ENCODE data around the gene WLS.

Gene WLS

DNA sequence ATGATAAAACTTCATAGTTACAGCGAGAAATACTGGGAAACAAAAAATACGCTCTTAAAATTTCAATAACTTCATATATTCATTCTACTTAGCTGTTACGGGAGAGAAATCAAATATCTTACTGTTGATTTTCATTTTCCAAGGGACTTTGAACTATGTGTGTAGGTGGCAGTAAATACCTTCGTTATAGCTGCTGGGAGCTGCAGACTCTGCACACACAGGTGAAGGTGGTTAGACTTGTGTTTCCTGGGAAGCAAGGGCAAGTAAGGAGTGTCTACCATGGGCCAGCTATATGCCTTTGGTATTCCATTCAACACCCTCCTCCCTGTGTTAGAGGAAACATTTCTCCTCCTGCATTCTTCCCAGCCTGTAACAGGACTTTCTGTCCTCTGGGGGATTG, 130.5 kb downstream of the WLS start:
- Histone ChIP-seq H3K4me3 (ENCODE audit: low read length) (no peak overlapping the region), H3K27ac (ENCODE audit: low read length) (no peak overlapping the region), H3K4me1 (ENCODE audit: control insufficient read depth, low read depth, low read length) (no peaks in the 10 kb centered on the region), H3K9ac (ENCODE audit: low read length) (no peak overlapping the region), H3K36me3 (ENCODE audit: control insufficient read depth, low read depth, low read length) (no peaks in the 10 kb centered on the region), H3K27me3 (ENCODE audit: control insufficient read depth, insufficient read depth, low read length) (no peaks in the 10 kb centered on the region), H3K9me3 (ENCODE audit: control insufficient read depth, low read depth, low read length) (no peaks in the 10 kb centered on the region)

DNA sequence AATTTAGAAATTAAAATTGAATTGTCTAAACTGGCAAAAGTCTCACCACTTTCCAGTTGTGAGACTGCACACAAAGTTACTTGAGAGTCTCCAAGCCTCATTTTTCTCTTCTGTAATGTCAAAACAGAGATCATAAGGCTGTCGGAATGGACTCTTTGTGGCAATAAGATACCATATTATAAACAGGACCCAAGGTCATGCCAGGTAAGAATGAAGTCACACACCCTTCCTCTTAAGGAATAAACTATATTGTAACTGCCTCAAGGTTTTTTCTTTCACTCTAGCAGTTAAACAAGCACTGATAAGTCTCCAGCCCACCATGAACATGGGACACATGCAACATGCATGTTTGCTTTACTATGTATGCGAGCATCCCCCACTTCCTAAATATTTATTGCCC, 131.8 kb downstream of the WLS start:
- Histone ChIP-seq H3K9ac (ENCODE audit: low read length) (no peak overlapping the region), H3K27me3 (ENCODE audit: control insufficient read depth, insufficient read depth, low read length) (no peaks in the 10 kb centered on the region), H3K4me1 (ENCODE audit: control insufficient read depth, low read depth, low read length) (no peaks in the 10 kb centered on the region), H3K36me3 (ENCODE audit: control insufficient read depth, low read depth, low read length) (no peaks in the 10 kb centered on the region), H3K4me3 (ENCODE audit: low read length) (no peak overlapping the region), H3K27ac (ENCODE audit: low read length) (no peak overlapping the region), H3K9me3 (ENCODE audit: control insufficient read depth, low read depth, low read length) (no peaks in the 10 kb centered on the region)

DNA sequence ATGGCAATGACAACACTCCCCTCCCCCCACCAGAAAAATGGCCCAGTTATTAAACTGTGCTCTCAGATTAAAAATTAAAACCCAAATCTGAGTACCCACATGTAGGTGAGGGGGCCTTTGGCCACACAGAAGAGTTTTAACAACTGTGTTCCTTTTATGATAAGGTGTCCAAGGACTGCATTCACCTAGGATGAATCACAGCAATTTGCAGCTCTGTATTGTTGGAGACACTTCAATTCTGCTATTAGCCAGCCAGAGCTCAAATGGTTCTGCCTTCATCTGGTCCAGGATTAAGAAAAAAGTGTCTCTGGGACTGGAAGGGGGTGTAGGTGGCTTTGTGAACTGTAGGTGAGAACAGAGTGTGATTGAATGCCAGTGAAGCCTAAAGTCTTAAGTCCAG, 138.6 kb downstream of the WLS start:
- H3K27ac ChIP-seq (ENCODE audit: low read length) = no peak overlapping the region
- no peak overlapping the region for H3K9ac ChIP-seq (ENCODE audit: low read length)
- H3K36me3 ChIP-seq (ENCODE audit: control insufficient read depth, low read depth, low read length) = no peaks in the 10 kb centered on the region
- no peaks in the 10 kb centered on the region for H3K27me3 ChIP-seq (ENCODE audit: control insufficient read depth, insufficient read depth, low read length)
- no peaks in the 10 kb centered on the region for H3K4me1 ChIP-seq (ENCODE audit: control insufficient read depth, low read depth, low read length)
- no peak overlapping the region for H3K4me3 ChIP-seq (ENCODE audit: low read length)
- no peaks in the 10 kb centered on the region for H3K9me3 ChIP-seq (ENCODE audit: control insufficient read depth, low read depth, low read length)

DNA sequence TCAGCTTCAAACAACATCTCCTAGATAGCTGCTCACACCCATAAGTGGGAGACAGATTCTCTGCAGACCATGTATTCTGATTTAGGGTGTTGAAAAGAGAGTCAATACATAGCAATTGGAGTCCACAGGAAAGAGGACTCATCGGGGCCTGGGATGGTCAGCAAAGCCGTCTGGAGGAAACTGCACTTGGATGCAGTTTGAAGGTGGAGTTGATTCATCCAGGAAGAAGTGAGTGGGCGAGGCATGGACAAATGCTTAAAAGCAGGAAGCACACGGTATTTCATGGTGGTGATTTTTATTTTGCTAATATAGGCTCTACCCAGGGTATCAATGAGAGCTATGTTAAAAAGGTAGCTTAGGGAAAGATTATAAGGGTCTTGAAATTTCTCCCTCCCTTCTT, 145.1 kb downstream of the WLS start:
- Histone ChIP-seq H3K27ac (ENCODE audit: low read length) (no peak overlapping the region), H3K9ac (ENCODE audit: low read length) (no peak overlapping the region), H3K4me3 (ENCODE audit: low read length) (no peak overlapping the region), H3K27me3 (ENCODE audit: control insufficient read depth, insufficient read depth, low read length) (no peaks in the 10 kb centered on the region), H3K9me3 (ENCODE audit: control insufficient read depth, low read depth, low read length) (no peaks in the 10 kb centered on the region), H3K4me1 (ENCODE audit: control insufficient read depth, low read depth, low read length) (no peaks in the 10 kb centered on the region), H3K36me3 (ENCODE audit: control insufficient read depth, low read depth, low read length) (no peaks in the 10 kb centered on the region)

DNA sequence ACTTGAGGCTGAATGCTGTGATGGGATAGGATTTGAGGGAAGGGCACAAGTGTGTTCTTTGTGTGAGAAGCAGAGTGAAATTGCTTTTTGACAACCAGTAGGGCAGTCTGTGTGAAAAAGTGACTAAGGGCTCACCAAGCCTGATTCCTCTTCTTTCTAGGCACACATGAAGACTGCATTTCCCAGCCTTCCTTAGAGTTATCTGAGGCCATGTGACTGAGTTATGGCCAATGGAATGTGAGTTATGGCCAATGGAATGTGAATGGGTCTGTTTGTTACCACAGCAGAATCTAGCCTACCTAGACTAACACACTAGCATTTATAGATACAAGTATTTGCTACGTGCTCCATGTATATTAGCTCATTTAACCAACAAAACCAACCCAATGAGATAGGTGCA, 146.6 kb downstream of the WLS start:
- Histone ChIP-seq H3K9me3 (ENCODE audit: control insufficient read depth, low read depth, low read length) (no peaks in the 10 kb centered on the region), H3K27me3 (ENCODE audit: control insufficient read depth, insufficient read depth, low read length) (no peaks in the 10 kb centered on the region)

DNA sequence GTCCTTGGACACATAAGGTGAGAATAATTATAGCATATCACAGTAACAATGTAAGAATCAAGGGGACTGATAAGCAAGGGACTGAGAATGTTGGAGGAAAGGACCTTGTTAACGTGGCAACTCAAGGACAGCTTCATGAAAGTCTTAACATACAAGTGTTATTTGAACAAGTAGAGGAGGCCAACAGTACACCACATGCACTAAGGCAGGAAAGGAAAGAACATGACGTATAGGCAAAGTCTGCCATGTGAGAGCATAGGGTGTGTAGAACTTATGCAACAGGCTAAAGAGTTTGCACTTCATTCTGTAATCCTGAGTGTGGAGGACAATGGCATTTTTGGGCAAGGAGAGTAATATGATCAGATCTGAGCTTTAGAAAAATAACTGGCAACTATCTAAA, 148.6 kb downstream of the WLS start:
- H3K36me3 ChIP-seq (ENCODE audit: control insufficient read depth, low read depth, low read length) = no peaks in the 10 kb centered on the region
- H3K9me3 ChIP-seq (ENCODE audit: control insufficient read depth, low read depth, low read length) = no peaks in the 10 kb centered on the region

More for the DNA sequence above, 146.6 kb downstream of the WLS start:
- H3K9ac ChIP-seq (ENCODE audit: low read length) = no peak overlapping the region
- no peaks in the 10 kb centered on the region for H3K36me3 ChIP-seq (ENCODE audit: control insufficient read depth, low read depth, low read length)
- H3K4me1 ChIP-seq (ENCODE audit: control insufficient read depth, low read depth, low read length) = no peaks in the 10 kb centered on the region
- H3K4me3 ChIP-seq (ENCODE audit: low read length) = no peak overlapping the region
- H3K27ac ChIP-seq (ENCODE audit: low read length) = no peak overlapping the region

DNA sequence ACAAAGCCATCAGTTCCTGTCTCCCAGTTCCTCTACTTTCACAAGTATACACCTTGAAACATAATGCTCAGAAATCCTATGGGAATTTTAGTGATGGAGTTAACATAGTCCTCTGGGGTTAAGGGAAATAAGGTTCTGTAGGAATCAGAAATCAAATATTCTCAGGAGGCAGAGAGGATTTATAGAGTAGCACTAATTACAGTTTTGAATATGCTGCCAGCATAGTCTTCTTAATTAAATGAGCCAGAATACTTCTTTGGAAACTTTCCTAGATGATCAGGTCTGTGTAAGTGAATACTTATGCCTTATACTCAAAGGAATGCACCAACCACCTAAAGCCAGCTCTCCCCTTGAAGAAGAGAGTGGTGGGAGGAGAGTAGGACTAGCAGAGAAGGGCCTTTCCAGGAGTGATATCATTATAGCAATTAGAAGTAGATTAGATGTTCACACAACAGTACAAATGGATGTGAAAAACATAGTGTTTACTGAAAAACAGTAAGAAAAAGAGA, 150.5 kb downstream of the WLS start:
- no peak overlapping the region for H3K27ac ChIP-seq (ENCODE audit: low read length)
- H3K4me3 ChIP-seq (ENCODE audit: low read length) = no peak overlapping the region
- no peak overlapping the region for H3K9ac ChIP-seq (ENCODE audit: low read length)
- no peaks in the 10 kb centered on the region for H3K4me1 ChIP-seq (ENCODE audit: control insufficient read depth, low read depth, low read length)
- H3K27me3 ChIP-seq (ENCODE audit: control insufficient read depth, insufficient read depth, low read length) = no peaks in the 10 kb centered on the region
- H3K36me3 ChIP-seq (ENCODE audit: control insufficient read depth, low read depth, low read length) = no peaks in the 10 kb centered on the region
- no peaks in the 10 kb centered on the region for H3K9me3 ChIP-seq (ENCODE audit: control insufficient read depth, low read depth, low read length)

More for the DNA sequence above, 148.6 kb downstream of the WLS start:
- Histone ChIP-seq H3K27ac (ENCODE audit: low read length) (no peak overlapping the region), H3K9ac (ENCODE audit: low read length) (no peak overlapping the region), H3K27me3 (ENCODE audit: control insufficient read depth, insufficient read depth, low read length) (no peaks in the 10 kb centered on the region), H3K4me3 (ENCODE audit: low read length) (no peak overlapping the region), H3K4me1 (ENCODE audit: control insufficient read depth, low read depth, low read length) (no peaks in the 10 kb centered on the region)

DNA sequence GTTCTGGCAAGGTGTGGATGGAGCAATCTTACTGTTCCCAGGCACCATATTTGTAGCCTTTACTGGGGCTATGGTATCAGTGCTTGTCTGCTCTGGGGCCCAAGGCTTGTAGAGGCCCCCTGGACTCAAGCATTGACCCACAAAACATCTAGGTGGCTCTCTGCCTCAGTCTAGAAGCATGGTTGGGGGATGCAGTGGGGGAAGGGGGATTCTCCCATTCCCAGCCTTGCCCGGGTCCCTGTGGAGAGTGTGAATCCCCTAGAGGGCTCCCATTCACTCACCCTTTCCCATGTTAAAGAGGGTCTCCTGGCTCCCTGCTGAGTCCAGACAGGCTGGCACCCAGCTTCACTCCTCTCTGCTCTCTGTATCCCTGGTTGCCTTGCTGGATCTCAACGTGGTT, 153.7 kb downstream of the WLS start:
- Histone ChIP-seq H3K4me1 (ENCODE audit: control insufficient read depth, low read depth, low read length) (no peaks in the 10 kb centered on the region), H3K4me3 (ENCODE audit: low read length) (no peak overlapping the region)

More for the DNA sequence above, 153.7 kb downstream of the WLS start:
- Histone ChIP-seq H3K27ac (ENCODE audit: low read length) (no peak overlapping the region), H3K27me3 (ENCODE audit: control insufficient read depth, insufficient read depth, low read length) (no peaks in the 10 kb centered on the region), H3K36me3 (ENCODE audit: control insufficient read depth, low read depth, low read length) (no peaks in the 10 kb centered on the region), H3K9me3 (ENCODE audit: control insufficient read depth, low read depth, low read length) (no peaks in the 10 kb centered on the region), H3K9ac (ENCODE audit: low read length) (no peak overlapping the region)

Data from iPS-18a (cell line).